NCI-H82 treated with DMSO at 0.1 percent for 48 hours (cell line): ENCODE measurements around the gene POLK.
"Not testable (repeated sequence)": the region's sequence is repeated elsewhere in the genome, so short reads cannot be mapped to it uniquely, and the experiment has no call there.

ENCODE experiments used
- DNase-seq: peaks from one replicate; lab custom pipeline; 2025; ENCODE audit not compliant: unreplicated experiment; lab: John Stamatoyannopoulos, UW

POLK gene

GRCh38 chr5:75510417-75510835, 1.3 kb upstream of the POLK start:
- no peak for DNase-seq

GRCh38 chr5:75510836-75511434, 756 bp upstream of the POLK start:
- DNase-seq = no peak

GRCh38 chr5:75512383-75513074, 838 bp downstream of the POLK start:
- DNase-seq = no peak

- no peak for DNase-seq
These were observed 2.1 kb downstream of the POLK start for GRCh38 chr5:75513841-75514240.

- DNase-seq = no peak
These were observed 2.6 kb downstream of the POLK start for GRCh38 chr5:75514323-75514722.

GRCh38 chr5:75519761-75520160, 8.1 kb downstream of the POLK start:
- no peak for DNase-seq

- no peak for DNase-seq
These were observed 9.5 kb downstream of the POLK start for GRCh38 chr5:75521195-75521594.

GRCh38 chr5:75522025-75522424, 10.3 kb downstream of the POLK start:
- DNase-seq = no peak

- no peak for DNase-seq
These were observed 10.9 kb downstream of the POLK start for GRCh38 chr5:75522542-75522941.

GRCh38 chr5:75523275-75523674, 11.6 kb downstream of the POLK start:
- no peak for DNase-seq

GRCh38 chr5:75524071-75524470, 12.4 kb downstream of the POLK start:
- DNase-seq = no peak

GRCh38 chr5:75524591-75524990, 12.9 kb downstream of the POLK start:
- no peak for DNase-seq

- no peak for DNase-seq
These were observed 13.7 kb downstream of the POLK start for GRCh38 chr5:75525344-75525743.

- no peak for DNase-seq
These were observed 14.4 kb downstream of the POLK start for GRCh38 chr5:75526070-75526469.

GRCh38 chr5:75529185-75529584, 17.5 kb downstream of the POLK start:
- DNase-seq = no peak

- DNase-seq = no peak
These were observed 20.5 kb downstream of the POLK start for GRCh38 chr5:75532190-75532589.

GRCh38 chr5:75533716-75534115, 22.0 kb downstream of the POLK start:
- not testable (repeated sequence) for DNase-seq

GRCh38 chr5:75534734-75535133, 23.0 kb downstream of the POLK start:
- DNase-seq = no peak

- no peak for DNase-seq
These were observed 24.5 kb downstream of the POLK start for GRCh38 chr5:75536147-75536546.

- no peak for DNase-seq
These were observed 25.1 kb downstream of the POLK start for GRCh38 chr5:75536694-75537360.

- no peak for DNase-seq
These were observed 26.5 kb downstream of the POLK start for GRCh38 chr5:75538211-75538610.

GRCh38 chr5:75545131-75545530, 33.4 kb downstream of the POLK start:
- DNase-seq = no peak
